Suppressor macrophage (primary cell): ENCODE results near the gene TMEM63B.
"Not testable (repeated sequence)": the region's sequence is repeated elsewhere in the genome, so short reads cannot be mapped to it uniquely, and the experiment has no call there.

Experiments used
- DNase-seq, 4 experiments: peaks; one replicate each; pipeline ENCODE4 v3.0.0-alpha.2; 2020 to 2022

Gene TMEM63B

DNA sequence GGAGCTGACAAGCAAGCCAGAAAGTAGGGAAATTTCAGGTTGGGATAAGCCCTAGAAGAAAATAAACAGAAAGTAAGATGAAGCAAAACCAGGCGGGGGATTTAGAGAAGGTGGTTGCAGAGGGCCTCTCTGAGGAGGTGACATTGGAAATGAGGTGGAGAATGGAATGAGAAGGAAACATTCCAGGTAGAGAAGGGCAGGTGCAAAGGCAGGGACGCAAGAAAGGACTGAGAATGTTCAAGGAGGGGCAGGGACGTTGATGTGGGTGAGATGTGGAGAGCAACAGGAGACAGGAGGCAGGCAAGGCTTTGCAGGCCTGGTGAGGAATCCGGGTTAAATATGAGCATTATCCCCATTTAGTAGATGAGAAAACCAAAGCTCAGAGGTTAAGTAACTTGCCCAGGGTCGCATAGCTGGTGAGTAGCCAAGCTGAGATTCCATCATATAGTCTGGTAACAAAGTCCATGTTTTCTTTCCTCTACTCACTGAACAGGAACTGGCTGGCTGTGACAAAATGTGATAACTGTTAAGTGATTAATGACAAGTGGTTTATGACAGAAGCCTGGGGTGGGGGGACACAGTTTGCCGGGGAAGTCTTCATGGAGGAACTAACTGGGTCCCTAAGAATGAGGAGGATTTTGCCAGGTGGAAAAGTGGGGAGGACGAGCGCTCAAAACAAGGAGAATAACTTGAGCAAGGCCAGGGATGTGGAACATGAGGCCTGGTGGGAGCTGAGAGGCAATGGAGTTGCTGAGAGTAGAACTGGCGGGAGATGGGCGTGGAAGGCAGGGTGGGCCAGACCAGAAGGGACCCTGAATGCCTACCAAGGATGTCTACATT is 32.7 kb upstream of the TMEM63B start:
- no peak for DNase-seq

DNA sequence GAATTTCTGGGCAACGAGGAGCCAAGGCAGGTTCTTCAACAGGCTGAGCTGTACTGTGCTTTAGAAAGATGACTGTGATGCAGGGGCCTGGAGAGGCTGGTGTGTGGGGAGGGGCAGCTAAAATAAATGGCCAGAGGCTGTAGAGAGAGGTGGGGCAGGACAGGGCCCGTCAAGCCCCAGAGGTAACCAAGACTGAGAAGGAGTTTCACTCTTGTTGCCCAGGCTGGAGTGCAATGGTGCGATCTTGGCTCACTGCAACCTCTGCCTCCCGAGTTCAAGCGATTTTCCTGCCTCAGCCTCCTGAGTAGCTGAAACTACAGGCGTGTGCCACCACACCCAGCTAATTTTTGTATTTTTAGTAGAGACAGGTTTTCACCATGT is 32.1 kb upstream of the TMEM63B start:
- not testable (repeated sequence) for DNase-seq

DNA sequence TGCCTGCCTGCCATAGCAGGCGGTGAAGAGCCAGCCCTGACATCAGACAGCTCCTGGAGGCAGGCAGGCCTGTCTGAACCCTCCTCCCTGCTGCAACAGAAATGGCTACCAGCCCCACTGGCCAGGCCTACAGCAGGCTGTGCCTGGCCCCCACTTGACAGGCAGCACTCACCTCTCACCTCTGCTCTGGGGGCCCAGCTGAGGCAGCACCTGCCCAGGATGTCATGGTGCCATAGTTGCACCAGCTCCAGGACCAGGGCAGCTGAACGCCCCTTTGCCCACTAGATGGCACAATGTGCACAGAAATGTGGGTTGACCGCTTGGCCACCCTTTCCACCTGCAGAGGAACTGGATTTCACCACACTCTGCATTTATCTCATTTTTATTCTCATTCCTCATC is 30.7 kb upstream of the TMEM63B start:
- peak; percentile 84 to 90 (median 87) for DNase-seq

DNA sequence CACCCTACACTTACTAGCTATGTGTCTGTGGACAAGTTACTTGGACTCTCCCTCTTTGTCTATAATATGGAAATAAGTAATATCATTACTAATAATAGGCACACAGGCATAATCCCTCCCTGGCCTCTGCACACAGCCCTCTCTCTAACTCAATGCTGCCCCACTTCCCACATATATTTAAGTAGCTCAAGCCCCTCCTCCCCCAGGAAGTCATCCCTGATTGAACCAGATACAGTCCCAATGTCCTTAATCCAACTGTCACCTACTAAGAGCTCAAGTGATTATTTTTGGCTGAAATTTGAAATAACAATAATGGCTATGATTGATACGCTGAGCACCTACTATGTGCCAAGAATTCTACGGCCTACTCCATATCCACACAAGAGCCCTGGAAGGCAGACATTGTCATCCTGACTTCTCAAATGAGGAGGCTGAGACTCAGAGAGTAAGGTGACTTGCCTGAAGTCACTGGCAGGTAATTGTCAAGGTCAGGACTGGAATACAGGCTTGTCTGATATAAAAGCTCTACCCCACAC is 29.5 kb upstream of the TMEM63B start:
- no peak for DNase-seq

DNA sequence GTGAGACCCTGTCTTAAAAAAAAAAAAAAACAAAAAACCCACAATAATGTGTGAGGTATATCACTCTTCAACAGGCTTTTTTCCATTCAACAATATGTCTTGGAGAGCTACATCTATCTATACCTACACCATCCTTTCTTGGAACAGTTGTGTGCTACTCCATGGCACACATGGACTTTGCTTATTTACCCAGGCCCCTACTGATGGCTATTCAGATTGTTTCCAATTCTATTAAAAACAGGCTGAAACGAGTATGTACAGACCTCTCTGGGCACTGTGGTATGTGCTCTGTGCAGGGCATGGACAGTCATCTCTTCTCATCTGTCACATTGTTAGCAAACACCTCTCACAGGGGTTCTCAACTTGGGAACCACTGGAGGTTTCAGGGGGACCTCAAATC is 28.2 kb upstream of the TMEM63B start:
- DNase-seq: no peak

DNA sequence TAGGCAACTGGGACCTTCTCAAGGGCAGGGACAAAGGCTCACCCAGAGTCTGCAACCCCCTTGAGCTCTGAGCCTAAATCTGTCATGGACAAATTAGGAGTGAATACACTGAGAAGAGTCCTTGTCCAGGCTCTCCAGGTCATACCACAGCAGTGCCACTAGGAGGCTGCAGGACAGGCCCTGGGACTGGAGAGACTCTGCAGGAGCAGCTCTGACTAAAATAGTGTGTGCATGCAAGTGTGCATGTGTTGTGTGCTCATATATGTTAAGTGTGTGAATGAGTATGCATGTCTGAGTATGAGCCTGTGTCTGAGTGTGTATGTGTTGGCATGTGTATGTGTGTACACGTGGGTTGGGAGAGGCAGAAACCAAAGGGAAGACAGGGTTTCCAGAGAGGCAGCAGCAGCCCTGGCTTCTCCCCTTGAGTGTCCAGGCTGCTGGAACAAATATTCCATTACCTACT is 27.2 kb upstream of the TMEM63B start:
- DNase-seq: peak; percentile 33 to 64 (median 57)

DNA sequence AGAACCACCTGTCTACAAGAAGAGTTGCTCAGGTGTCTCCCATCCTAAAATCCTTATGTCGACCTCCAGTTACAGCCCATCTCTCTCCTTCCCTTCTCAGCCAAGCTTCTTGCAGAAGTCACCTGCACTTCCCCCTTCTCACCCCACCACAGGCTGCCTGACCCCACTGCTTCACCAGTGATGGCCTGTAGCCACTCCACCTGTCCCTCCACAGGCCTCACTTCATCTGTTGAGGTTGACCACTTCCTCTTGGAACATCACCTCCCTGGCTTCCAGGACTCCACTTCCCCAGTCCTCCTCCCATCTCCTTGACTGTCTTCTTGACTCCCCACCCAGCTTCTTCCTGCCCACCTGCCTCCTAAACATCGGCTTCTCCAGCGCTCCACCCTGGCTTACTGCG is 25.5 kb upstream of the TMEM63B start:
- DNase-seq: no peak

DNA sequence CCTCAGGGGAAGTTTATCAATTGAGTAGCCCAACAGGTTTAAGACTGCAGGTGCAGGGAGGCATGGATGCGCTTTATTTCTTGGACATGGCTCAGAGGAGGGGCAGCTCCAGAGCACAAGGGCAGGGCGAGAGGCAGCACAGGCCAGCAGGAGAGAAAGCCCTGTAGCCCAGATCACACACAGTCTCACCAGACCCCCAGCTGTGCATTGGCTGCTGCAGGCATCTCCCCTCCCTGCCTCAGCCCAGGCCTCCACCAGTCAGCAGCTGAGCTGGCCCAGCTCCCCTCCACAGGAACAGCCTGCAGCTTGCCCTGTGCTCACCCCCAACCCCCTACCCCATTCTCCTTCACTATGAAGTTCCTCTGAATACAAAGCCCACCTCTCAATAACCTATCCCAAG is 24.8 kb upstream of the TMEM63B start:
- DNase-seq: no peak

DNA sequence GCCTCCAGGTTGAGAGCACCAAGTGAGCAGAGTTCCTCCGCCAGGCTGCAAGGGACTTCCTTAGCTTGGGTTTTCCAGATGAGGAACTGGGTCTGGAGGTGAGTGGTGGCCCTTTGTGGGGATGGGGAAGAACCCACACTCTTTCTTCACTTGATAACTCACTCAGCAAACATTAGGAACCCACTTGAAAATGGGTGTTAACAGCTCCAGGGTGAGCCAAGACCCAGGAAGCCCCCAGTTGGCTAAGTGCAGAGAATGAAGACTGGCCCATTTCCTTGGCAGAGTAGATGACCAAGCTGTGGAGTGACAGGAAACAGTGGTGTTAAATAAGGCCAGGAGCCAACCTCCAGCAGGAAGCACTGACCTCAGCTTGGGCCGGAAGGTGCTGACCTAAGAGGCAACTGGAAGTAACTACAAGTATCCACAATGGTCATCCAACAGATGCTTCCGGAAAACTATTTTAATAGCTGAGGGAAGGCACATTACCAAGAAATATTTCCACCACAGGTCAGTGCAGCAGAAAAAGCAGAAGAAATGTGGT is 22.8 kb upstream of the TMEM63B start:
- DNase-seq: peak; percentile 47 to 67 (median 57)

DNA sequence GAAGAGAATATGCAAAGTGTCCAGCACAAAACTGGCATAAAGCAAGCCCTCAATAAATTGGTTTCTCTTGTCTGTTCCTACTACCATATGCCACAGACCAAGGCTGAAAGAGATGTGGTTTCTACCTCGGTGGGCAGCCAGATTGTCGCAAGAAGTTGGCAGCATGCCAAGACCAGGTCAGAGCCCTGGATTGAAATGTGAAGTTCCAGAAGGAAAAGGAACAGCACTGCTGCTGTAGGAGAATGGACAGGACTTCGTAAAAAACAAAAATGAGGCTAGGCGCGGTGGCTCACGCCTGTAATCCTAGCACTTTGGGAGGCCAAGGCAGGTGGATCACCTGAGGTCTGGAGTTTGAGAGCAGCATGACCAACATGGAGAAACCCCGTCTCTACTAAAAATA is 22.2 kb upstream of the TMEM63B start:
- DNase-seq: no peak

DNA sequence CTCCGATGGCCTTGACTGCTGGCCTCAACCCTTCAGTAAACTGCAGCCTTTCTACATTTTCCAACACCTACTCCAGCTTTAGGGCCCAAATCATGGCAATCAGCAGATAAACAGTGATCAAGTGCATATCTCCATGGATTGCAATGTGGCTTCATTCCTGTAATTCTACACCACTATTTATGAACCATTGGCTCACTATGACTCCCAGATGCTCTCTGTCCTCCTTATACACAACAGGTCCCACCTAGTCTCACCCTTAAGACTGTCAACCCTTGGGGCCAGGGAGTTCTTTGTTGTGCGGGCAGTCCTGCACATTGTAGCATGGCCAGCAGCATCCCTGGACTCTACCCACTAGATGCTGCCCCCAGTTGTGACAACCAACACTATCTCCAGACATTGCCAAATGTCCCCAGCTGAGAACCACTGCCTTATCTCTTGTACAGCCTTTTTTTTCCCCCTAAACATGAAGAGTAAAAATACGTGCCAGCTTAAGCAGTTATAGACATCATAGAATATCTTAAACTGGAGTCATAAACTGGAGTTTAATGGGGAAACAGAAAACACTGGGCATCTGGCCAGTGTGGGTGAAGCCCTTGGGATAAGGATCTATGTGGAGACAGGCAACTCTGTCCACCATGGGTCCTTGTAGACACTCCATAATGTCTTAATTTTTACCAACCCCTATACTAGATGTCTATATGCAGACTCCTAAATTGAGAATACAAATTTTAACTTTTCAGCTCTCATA is 21.2 kb upstream of the TMEM63B start:
- DNase-seq: no peak

DNA sequence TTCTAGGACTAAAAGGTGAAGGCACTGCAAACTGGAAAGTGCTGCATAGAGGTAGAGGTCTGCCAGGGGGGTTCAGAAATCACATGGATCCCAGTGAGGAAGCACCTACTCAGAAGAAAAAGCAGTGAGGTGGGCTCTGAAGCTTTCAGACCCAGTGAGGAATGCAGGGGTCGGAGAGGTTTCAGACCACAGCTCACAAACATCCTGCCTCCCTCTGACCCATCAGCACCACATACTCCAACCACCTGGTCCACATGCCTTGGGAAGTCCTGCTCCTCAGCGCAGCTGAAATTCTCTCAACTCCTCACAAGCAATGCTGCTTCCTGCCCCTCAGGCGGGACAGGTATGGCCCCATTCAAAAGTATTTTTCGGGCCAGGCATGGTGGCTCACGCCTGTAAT is 20.3 kb upstream of the TMEM63B start:
- DNase-seq: no peak

DNA sequence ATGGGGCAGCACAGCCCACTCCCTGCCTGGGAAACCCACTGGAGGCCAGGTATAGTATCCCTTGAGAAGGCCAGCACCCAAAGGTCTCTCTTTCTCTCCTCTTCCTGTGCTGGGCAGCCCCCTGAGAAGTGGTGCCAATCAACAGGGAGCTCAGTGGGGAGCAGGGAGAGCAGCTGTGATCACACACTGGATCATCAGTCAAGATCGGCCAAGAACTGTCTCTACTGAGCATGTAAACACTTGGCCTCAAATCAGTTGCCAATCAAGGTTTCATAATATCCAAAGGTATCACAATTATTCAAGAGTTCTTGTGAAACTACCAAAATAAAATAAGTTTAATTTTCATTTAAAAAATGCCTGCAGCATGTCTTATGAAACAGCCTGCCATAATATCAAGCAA is 18.9 kb upstream of the TMEM63B start:
- no peak for DNase-seq

DNA sequence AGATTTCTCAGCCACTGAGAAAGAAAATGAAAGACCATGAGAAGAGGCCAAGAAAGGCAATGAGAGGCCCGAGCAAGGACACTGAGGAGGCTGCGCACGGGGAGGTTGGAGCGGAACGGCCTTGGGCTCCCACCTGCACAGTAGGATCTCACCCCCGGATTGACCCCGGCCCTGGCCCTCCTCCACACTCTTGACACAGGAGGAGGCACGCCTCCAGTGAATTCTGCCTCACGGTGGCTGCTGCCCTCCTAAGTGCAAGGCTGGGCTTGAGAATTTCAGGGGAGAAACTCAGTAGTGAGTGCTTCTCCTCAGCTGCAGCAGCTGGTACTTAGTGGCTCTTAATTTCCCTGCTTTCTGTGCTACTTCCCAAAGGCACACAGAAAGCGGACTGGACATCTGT is 18.1 kb upstream of the TMEM63B start:
- no peak for DNase-seq

DNA sequence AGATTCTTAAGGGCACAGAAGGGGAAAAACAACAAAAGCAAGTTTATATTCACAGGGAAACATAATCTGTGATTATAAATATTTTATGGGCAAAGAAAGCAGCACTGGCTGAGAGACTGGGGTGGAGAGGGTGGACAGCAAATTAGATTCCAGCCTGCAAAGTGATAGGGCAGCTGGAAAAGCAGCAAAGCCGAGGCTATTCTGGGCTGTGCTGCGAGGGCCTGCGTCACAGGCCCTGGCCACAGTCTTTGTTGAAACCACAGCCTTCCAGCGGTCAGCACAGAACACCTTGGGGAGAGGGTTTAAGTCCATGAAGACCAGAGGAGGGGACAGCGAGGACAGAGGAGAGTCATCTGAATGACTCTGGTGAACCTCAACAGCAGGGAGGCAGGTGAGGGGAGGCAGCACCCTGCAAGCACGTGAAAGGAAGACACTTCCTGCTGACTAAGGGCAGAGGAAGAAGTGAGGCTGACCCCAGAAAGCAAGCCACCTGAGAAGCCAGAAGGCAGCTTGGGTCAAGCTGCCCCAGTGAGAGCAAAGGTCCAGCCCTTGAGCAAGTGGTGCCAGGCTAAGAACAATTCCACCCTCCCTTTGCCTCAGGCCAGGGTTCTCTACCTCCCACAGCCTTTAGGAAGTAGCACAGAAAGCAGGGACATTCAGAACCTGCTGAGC is 17.2 kb upstream of the TMEM63B start:
- no peak for DNase-seq

DNA sequence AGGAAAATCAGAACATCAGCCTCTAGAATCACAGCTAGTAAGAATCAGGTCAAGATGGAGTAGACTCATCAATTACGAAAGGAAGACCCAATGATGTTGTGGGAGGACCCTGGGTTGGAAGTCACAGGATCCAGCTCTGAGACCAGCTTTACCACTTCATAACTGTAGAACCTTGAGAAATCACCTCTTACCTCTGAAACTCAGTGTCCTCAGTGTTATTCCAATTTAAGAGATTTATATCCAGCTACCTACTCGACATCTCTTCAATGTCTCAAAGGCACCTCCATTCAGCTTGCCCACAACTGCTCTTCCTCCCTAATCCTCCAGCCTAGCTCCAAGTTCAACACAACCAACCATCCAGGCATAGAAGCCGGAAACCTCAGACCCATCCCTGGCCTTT is 16.4 kb upstream of the TMEM63B start:
- no peak for DNase-seq

DNA sequence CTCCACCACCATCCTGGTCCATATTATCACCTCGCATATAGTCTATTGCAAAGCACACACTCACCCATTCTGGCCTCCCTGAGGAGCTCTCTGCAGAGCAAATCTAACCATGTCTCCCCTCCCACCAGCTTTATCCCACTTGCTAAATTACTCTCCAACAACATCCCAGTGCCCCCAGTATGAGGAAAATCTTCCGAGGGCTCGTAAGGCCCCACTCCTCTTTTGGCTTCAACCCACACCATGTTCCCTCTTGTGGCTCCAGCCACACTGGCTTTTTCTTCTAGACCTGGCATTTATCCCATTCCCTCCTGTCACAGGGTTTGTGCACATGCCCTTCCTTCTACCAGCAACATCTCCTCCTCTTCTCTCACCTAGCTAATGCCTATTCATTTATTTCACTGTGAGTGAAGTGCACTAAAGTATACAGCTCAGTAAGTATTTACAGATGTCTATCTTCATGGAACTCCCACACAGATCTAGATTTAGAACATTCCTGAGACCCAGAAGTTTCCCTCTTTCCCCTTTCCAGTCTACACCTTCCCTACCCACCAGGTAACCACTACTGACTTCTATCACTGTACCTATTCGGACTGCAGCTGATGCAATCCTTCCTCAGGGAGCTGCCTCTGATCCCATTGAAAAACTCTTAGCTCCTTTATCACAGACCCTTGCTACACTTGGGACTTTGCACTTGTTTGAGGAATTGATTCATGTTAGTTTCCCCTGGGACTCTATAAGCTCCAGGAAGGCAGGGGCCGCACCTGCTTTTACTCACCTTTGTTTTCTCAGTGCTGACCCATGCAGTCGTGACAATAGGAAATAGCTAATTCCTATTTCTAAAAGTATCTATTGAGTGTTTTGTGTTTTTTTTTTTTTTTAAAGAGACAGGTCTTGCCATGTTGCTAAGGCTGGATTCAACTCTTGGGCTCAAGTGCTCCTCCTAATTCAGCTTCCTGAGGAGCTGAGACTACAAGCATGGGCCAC is 15.6 kb upstream of the TMEM63B start:
- DNase-seq: no peak

DNA sequence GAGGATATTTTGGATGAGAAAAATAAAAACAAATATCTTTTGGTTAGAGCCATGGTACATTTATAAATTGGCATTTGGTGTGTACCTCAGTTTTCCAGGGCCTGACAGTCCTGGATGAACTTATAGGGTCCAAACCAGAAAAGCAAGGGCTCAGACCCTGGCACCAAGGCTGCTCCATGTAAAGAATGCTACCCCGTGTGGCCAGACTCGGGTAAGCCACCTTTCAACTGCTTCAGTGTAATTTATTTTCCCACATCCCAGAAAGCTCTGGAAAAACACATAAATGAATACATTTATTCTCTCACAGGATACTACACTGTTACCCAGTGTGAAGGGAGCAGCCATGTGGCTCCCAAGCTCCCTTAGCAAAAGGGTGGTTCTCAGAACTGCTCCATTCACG is 13.9 kb upstream of the TMEM63B start:
- no peak for DNase-seq

DNA sequence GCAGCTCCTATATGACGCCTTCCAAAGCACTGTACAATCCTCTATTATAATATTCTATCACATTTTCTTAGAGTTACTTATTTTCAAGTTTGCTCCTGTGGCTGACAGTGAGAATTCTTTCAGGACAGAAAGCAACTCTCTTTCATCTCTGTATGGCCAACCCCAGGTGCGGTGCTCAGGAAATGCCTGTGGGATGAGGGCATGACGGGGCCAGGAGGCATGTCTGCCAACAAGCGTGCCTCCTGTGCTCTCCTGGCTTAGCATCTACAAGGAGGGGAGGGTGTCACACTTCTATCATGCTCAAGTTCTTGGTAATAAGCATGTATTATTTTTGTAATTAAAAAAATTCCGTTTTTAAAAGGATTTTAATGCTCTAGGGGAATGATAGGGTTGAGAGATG is 11.5 kb upstream of the TMEM63B start:
- no peak for DNase-seq

DNA sequence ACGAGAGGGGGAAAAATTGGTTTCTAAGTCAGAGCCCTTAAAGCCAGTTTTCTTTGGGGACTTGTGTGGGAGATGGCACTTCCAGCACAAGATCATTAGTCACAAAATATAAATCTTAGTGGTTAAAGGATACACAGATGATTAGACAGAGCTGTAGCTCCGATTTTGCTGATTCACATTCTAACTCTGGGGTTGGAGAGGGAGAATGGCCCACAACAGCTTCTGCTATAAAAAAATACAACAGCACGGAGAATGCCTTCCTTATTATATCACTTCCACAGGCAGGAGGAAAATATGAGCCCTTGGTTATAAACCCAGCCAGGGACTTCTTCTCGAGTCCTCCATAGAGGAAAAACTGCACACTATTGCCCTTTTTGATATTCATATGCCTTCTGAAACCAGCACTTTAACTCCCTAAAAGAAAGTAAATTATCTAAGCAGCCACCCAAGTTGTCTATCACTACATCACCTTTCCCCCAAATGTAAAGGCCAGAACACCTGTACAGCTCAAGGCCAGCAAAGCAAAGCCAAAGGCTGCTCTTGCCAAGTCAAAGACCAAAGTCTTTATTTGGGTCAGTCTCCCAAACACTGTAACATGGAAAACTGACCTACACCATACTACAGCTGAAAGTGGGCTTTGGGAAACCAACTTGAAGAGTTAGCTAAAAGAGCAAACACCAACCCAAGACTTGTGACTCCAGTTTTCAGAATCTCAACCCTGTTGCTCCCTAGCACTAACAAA is 10.5 kb upstream of the TMEM63B start:
- peak; percentile 18 to 69 (median 39) for DNase-seq
